Suprapubic skin (tissue), 4 donors: ENCODE results near the gene ATF6B. TPM values are rescaled to one million over a fixed set of nuclear protein-coding genes. Genes with fewer than 3 reads are reported as not detected.
"Not testable (repeated sequence)": the region's sequence is repeated elsewhere in the genome, so short reads cannot be mapped to it uniquely, and the experiment has no call there.

ENCODE experiments used
- DNase-seq, 2 donors: peaks; one replicate each; pipeline ENCODE4 v3.0.0-alpha.2; 2019; ENCODE audit warnings: low spot score in 2 of 2
- H3K27ac ChIP-seq: fragments of 200-600 bp; sonication (generic); one replicate; pipeline ENCODE4 v1.5.1; 2019
- H3K27me3 ChIP-seq: fragments of 200-600 bp; sonication (generic); one replicate; pipeline ENCODE4 v1.5.1; 2019
- H3K36me3 ChIP-seq: fragments of 200-600 bp; sonication (generic); one replicate; pipeline ENCODE4 v1.5.1; 2019
- H3K4me1 ChIP-seq: fragments of 200-600 bp; sonication (generic); one replicate; pipeline ENCODE4 v1.5.1; 2019
- H3K4me3 ChIP-seq: fragments of 200-600 bp; sonication (generic); one replicate; pipeline ENCODE4 v1.5.1; 2019; ENCODE audit warnings: mild to moderate bottlenecking
- H3K9me3 ChIP-seq: fragments of 200-600 bp; sonication (generic); one replicate; pipeline ENCODE4 v1.5.1; 2019
- EP300 ChIP-seq: sonication (generic); formaldehyde crosslinking; IDR thresholded peaks from one replicate; pipeline ENCODE4 v1.6.1; 2017; ENCODE audit warnings: antibody characterized with exemption
- POLR2A ChIP-seq, 2 donors: fragments of 450-650 bp; IDR thresholded peaks; one replicate each; pipeline ENCODE4 v1.6.1; 2017; ENCODE audit warnings: antibody characterized with exemption in 2 of 2, mild to moderate bottlenecking in 2 of 2, moderate library complexity in 2 of 2
- POLR2AphosphoS5 ChIP-seq, 3 donors: sonication (generic); formaldehyde crosslinking; IDR thresholded peaks; one replicate each; pipeline ENCODE4 v1.6.1; 2017; ENCODE audit warnings: antibody characterized with exemption in 3 of 3
- WGBS: methylation state at CpG from one replicate; pipeline ENCODE4 v1.1.5; 2018; 5-methylcytosine and 5-hydroxymethylcytosine counted together
- total RNA-seq, 4 donors: library from RNA; depleted of rRNA; stranded (reverse); fragments of >200 nt; gene quantifications; one replicate each; pipeline ENCODE4 v1.1.0, GENCODE V29; 2016
- TF ChIP-seq, protein P1 (sequence below), 2 donors: fragments of 200-600 bp in 1 of 2; fragments of 450-650 bp in 1 of 2; sonication (generic) in 1 of 2; IDR thresholded peaks; one replicate each; pipeline ENCODE4 v1.5.1; 2016 to 2019; ENCODE audit warnings: antibody characterized with exemption in 2 of 2, mild to moderate bottlenecking in 1 of 2, moderate library complexity in 1 of 2

ATF6B gene
- total RNA-seq, 4 donors from 2014 or later: 55.8 to 161 (median 74.0) TPM

DNA sequence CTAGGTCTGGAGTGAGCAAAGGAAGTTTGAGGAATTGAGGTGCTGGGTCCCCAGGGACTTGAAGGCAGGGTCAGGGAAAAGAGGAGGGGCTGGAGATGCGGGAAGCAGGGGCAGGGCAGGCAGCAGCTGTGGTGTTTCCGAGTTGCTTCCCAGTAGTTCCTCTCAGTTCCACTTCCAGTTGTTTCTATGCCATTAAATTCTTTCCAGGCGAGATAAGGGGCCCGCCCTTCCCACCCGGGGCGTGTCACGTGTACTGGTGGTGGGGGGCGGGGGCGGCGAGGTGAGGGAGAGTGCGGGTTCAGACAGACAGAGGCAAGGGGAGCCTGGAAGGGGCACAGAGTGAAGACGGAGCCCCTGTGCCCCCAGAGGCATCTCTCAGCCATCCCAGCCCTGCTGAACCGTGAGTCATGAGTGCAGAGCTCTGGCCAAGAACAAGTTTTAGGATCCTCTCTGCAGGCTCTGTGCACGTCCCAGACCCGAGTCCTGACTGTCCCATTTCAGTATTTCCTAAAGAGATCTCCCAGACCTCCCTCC is 19.9 kb downstream of the ATF6B start:
- Histone ChIP-seq H3K27me3 (no peaks in the 10 kb centered on the region), H3K36me3 (no peaks in the 10 kb centered on the region), H3K27ac (peak overlapping the region; percentile 92), H3K4me3 (peak overlapping the region; percentile 45), H3K9me3 (no peaks in the 10 kb centered on the region), H3K4me1 (peaks cover 63% of the 10 kb centered on the region)
- TF ChIP-seq EP300 (no peak), POLR2AphosphoS5 (IDR thresholded peaks at IDR 0.05) (peak in 1 of 3 donors; percentile 49), POLR2A (IDR thresholded peaks at IDR 0.05) (peak in 1 of 2 donors; percentile 61)
- TF ChIP-seq, protein P1, sequence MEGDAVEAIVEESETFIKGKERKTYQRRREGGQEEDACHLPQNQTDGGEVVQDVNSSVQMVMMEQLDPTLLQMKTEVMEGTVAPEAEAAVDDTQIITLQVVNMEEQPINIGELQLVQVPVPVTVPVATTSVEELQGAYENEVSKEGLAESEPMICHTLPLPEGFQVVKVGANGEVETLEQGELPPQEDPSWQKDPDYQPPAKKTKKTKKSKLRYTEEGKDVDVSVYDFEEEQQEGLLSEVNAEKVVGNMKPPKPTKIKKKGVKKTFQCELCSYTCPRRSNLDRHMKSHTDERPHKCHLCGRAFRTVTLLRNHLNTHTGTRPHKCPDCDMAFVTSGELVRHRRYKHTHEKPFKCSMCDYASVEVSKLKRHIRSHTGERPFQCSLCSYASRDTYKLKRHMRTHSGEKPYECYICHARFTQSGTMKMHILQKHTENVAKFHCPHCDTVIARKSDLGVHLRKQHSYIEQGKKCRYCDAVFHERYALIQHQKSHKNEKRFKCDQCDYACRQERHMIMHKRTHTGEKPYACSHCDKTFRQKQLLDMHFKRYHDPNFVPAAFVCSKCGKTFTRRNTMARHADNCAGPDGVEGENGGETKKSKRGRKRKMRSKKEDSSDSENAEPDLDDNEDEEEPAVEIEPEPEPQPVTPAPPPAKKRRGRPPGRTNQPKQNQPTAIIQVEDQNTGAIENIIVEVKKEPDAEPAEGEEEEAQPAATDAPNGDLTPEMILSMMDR (IDR thresholded peaks at IDR 0.05): no peak
- DNase-seq: peak in 1 of 2 donors; percentile 90
- under 1% methylated on average over 11 of the region's 15 CpGs for WGBS

DNA sequence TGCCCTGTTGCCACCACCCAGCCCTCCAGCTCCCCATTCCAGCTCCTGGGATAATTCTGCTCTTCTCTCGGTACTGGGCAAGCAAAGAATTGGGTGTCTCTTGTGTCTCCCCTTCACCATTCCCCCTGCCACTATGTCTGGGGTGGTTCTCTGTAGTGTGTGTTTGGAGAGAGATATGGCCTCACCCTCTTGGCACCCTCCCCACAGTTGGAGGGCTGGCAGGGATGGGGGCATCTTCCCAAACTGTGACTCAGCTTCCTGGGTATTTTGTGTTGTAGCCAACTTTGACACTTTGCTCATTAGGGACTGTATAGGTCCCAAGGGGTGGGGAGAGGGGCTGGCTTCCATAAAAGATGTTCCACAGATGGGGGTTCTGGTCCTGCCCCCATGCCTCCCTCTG is 20.6 kb downstream of the ATF6B start:
- Histone ChIP-seq H3K36me3 (no peaks in the 10 kb centered on the region), H3K4me3 (peak overlapping the region; percentile 45), H3K9me3 (no peaks in the 10 kb centered on the region), H3K27ac (peak overlapping the region; percentile 92), H3K4me1 (peaks cover 58% of the 10 kb centered on the region), H3K27me3 (no peaks in the 10 kb centered on the region)
- DNase-seq: no peak
- TF ChIP-seq POLR2AphosphoS5 (IDR thresholded peaks at IDR 0.05) (peak in 1 of 3 donors; percentile 37), POLR2A (IDR thresholded peaks at IDR 0.05) (no peak)
- WGBS: 55% methylated on average over 1 of the region's 1 CpG

DNA sequence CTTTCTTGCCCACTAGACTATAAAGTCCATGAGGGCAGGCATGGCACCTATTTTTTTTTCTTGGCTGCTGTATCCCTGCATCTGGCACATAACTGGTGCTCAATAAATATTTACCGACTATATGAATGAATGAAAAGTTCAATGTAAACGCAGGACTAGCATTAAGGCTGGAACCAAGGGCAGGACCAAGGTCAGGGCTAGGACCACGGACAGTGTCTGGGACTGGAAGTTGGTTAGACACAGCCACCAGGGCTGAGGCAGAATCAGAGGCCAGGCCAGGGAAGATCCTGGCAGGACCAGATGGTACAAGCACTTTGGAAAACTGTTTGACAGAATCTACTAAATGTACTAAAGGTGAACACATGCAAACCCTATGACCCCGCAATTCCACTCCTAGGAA is 22.6 kb downstream of the ATF6B start:
- TF ChIP-seq, protein P1 (IDR thresholded peaks at IDR 0.05): no peak
- TF ChIP-seq EP300: no peak
- no peak for TF ChIP-seq POLR2A (IDR thresholded peaks at IDR 0.05)
- TF ChIP-seq POLR2AphosphoS5 (IDR thresholded peaks at IDR 0.05): no peak
- H3K27me3 ChIP-seq: no peaks in the 10 kb centered on the region
- no peaks in the 10 kb centered on the region for H3K36me3 ChIP-seq
- peaks cover 46% of the 10 kb centered on the region for H3K4me1 ChIP-seq
- WGBS: 88% methylated on average over 4 of the region's 4 CpGs
- H3K4me3 ChIP-seq: no peak overlapping the region
- no peaks in the 10 kb centered on the region for H3K9me3 ChIP-seq
- no peak for DNase-seq
- H3K27ac ChIP-seq: no peak overlapping the region

DNA sequence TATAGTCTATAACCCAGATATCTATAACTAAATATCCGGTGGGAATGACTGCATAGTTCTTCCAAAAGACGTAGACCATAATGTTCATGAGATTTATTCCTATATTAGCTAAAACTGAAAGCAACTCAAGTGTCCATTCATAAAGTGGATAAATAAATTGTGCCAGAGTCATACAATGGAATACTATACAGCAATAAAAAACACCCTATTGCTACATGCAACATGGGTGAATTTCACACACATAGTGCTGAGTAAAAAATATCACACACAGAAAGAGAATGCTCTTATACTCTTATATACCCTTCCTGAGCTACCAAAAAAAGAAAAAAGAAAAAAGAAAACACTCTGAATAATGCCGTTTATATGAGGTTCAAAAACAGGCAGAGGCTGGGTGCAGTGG is 25.8 kb downstream of the ATF6B start:
- TF ChIP-seq POLR2A (IDR thresholded peaks at IDR 0.05) (no peak), EP300 (no peak), POLR2AphosphoS5 (IDR thresholded peaks at IDR 0.05) (no peak)
- TF ChIP-seq, protein P1 (IDR thresholded peaks at IDR 0.05): no peak
- Histone ChIP-seq H3K36me3 (peaks cover 3% of the 10 kb centered on the region), H3K9me3 (no peaks in the 10 kb centered on the region), H3K27ac (no peak overlapping the region), H3K27me3 (peaks cover 5% of the 10 kb centered on the region), H3K4me1 (peaks cover 14% of the 10 kb centered on the region), H3K4me3 (no peak overlapping the region)
- no peak for DNase-seq
- WGBS: 94% methylated on average over 3 of the region's 3 CpGs

DNA sequence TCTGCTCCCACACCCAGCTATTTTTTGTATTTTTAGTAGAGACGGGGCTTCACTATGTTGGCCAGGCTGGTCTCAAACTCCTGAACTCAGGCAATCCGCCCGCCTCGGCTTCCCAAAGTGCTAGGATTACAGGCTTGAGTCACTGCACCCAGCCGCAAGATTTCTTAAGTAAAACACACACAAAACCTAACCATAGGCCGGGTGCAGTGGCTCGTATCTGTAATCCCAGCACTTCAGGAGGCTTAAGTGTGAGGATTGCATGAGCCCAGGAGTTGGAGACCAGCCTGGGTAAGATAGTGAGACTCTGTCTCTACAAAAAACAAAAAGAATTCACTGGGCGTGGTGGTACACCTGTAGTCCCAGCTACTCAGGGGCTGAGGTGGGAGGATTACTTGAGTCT is 27.8 kb downstream of the ATF6B start:
- not testable (repeated sequence) for DNase-seq, H3K27ac ChIP-seq, H3K4me3 ChIP-seq, H3K9me3 ChIP-seq
- WGBS: 92% methylated on average over 8 of the region's 8 CpGs
- H3K4me1 ChIP-seq: peaks cover 15% of the 10 kb centered on the region
- peaks cover 24% of the 10 kb centered on the region for H3K27me3 ChIP-seq
- peaks cover 14% of the 10 kb centered on the region for H3K36me3 ChIP-seq

DNA sequence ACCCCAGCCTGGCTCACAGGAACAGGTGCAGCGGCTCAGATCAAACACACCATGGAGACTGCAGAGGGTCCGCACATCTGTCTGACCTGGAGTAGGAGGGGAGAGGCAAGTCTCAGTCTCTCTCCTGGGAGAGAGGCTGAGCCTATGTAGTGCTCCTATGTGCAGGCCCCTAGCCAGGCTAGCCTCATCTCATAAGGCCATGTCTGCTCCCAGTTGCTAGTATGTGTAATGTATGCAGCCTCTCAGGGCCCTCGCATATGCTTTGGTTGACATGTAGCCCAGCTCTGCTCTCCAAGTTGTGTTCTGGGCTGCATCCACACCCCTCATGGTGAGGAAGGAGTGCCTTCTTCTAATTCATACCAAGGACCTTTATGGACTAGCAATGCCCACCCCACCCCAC is 30.7 kb downstream of the ATF6B start:
- no peak overlapping the region for H3K4me3 ChIP-seq
- no peak for DNase-seq
- no peaks in the 10 kb centered on the region for H3K9me3 ChIP-seq
- H3K36me3 ChIP-seq: peaks cover 14% of the 10 kb centered on the region
- peaks cover 24% of the 10 kb centered on the region for H3K27me3 ChIP-seq
- TF ChIP-seq POLR2A (IDR thresholded peaks at IDR 0.05) (no peak), EP300 (no peak), POLR2AphosphoS5 (IDR thresholded peaks at IDR 0.05) (no peak)
- TF ChIP-seq, protein P1 (IDR thresholded peaks at IDR 0.05): no peak
- no peak overlapping the region for H3K27ac ChIP-seq
- peaks cover 28% of the 10 kb centered on the region for H3K4me1 ChIP-seq
- WGBS: 100% methylated on average over 2 of the region's 3 CpGs
